H1 (cell line): ENCODE data around the gene MOB2.

Experiments
- RAD21 ChIP-seq, 2 experiments: IDR thresholded peaks in 1 of 2; conservative IDR thresholded peaks in 1 of 2; 2 replicates each; pipeline ENCODE4 v1.6.1; 2011; ENCODE audit warnings: low read depth in 2 of 2, low read length in 2 of 2, improper control_type of control experiment in 1 of 2, inconsistent platforms in 1 of 2, mild to moderate bottlenecking in 1 of 2, moderate library complexity in 1 of 2
- TF ChIP-seq, protein P1 (sequence below), 3 experiments: IDR thresholded peaks; 1 replicate in 2 of 3; 2 replicates in 1 of 3; pipeline versions ENCODE4 v1.5.1 to v1.6.1; 2011; ENCODE audit warnings: low read length in 3 of 3, mild to moderate bottlenecking in 3 of 3, inconsistent platforms in 2 of 3, low read depth in 1 of 3, moderate library complexity in 1 of 3; ENCODE audit not compliant: insufficient read depth in 1 of 3; ENCODE audit errors: control extremely low read depth in 1 of 3

DNA sequence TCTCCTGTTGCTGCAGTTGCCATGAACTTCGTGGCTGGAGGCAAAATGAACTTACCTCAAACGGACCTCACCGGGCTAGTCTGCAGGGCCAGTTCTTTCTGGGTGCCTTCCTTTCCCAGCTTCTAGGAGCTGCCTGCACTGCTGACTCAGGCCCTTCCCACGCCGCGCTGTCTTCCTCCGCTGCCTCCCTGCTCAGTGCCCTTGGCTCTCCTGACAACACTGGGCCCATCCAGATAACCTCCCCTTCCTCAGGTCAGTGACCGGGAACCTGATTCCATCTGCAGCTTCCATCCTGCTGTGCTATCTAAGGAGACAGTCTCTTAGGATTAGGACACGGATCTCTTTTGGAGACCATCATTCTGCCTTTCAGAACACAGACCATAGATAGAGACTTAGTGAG lies 19.3 kb downstream of the MOB2 start:
- TF ChIP-seq, protein P1, sequence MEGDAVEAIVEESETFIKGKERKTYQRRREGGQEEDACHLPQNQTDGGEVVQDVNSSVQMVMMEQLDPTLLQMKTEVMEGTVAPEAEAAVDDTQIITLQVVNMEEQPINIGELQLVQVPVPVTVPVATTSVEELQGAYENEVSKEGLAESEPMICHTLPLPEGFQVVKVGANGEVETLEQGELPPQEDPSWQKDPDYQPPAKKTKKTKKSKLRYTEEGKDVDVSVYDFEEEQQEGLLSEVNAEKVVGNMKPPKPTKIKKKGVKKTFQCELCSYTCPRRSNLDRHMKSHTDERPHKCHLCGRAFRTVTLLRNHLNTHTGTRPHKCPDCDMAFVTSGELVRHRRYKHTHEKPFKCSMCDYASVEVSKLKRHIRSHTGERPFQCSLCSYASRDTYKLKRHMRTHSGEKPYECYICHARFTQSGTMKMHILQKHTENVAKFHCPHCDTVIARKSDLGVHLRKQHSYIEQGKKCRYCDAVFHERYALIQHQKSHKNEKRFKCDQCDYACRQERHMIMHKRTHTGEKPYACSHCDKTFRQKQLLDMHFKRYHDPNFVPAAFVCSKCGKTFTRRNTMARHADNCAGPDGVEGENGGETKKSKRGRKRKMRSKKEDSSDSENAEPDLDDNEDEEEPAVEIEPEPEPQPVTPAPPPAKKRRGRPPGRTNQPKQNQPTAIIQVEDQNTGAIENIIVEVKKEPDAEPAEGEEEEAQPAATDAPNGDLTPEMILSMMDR (IDR thresholded peaks at IDR 0.05; ENCODE audit: control extremely low read depth in 1 of 3, insufficient read depth in 1 of 3, low read depth in 1 of 3, low read length in 3 of 3) = no peak
- TF ChIP-seq RAD21 (IDR thresholded peaks at IDR 0.05 in 1 of 2, conservative IDR thresholded peaks at IDR 0.05 in 1 of 2; ENCODE audit: low read depth in 2 of 2, low read length in 2 of 2) = no peak
